ENCODE data around the gene TRAF5.

Gene TRAF5

DNA sequence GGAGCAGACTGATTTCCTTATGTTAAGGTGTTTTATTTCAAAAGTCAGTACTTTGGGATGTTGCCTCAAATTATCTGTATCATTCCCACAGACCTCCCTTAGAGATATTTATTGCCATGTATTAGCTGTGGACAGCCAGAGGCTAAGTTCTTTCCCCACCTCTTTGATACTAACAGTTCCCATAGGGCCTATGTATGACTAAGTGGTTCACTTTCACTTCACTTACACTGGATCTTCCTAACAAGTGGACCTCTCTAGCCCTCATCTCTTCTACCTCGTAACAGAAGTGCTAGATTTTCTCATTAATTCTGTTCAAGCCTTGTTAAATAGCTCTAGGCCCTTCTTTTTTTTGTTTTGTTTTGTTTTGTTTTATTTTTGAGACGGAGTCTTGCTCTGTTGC is 6.2 kb downstream of the TRAF5 start:
- TF ChIP-seq ZFX (IDR thresholded peaks at IDR 0.05; ENCODE audit: borderline replicate concordance) = no peak
- TF ChIP-seq, protein P1, sequence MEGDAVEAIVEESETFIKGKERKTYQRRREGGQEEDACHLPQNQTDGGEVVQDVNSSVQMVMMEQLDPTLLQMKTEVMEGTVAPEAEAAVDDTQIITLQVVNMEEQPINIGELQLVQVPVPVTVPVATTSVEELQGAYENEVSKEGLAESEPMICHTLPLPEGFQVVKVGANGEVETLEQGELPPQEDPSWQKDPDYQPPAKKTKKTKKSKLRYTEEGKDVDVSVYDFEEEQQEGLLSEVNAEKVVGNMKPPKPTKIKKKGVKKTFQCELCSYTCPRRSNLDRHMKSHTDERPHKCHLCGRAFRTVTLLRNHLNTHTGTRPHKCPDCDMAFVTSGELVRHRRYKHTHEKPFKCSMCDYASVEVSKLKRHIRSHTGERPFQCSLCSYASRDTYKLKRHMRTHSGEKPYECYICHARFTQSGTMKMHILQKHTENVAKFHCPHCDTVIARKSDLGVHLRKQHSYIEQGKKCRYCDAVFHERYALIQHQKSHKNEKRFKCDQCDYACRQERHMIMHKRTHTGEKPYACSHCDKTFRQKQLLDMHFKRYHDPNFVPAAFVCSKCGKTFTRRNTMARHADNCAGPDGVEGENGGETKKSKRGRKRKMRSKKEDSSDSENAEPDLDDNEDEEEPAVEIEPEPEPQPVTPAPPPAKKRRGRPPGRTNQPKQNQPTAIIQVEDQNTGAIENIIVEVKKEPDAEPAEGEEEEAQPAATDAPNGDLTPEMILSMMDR (IDR thresholded peaks at IDR 0.05) = no peak
- no peak overlapping the region for H3K27ac ChIP-seq

DNA sequence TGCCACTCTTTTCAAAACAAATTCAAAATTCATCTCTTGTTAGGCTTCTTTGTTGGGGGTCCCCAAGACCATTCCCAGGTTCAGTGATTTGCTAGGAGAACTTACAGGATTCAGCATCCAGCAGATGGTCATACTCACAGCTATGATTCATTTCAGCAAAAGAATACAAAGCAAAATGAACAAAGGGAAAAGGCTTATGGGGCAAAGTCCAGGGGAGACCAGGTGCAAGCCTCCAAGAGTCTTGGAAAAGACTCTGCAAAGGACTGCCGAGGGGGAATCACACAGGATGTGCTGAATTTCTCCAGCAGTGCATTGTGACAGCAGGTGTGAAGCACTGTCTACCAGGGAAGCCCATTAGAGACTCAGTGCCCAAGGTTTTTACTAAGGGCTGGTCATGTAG is 7.3 kb downstream of the TRAF5 start:
- no peak for TF ChIP-seq ZFX (IDR thresholded peaks at IDR 0.05; ENCODE audit: borderline replicate concordance)
- TF ChIP-seq, protein P1 (IDR thresholded peaks at IDR 0.05) = no peak
- no peak overlapping the region for H3K27ac ChIP-seq

DNA sequence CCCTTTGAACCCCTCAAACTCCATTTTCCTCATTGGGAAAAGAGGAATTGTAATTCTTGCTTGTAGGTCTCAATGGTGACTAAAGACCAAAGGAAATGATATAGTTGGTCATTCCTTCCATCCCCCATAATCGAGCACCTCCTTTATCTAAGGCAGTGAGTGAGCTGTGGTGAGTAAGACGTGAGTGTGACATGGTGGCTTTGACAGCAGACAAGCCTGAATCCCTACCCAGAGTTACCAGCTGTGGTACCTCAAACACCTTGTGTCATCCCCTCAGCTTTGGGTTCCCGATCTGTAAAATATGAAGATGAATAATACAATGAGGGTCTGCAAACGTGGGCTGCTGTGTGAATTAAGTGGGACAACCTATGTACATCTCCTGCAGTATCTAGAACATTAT is 8.4 kb downstream of the TRAF5 start:
- no peak overlapping the region for H3K27ac ChIP-seq
- no peak for TF ChIP-seq ZFX (IDR thresholded peaks at IDR 0.05; ENCODE audit: borderline replicate concordance)
- TF ChIP-seq, protein P1 (IDR thresholded peaks at IDR 0.05) = no peak

DNA sequence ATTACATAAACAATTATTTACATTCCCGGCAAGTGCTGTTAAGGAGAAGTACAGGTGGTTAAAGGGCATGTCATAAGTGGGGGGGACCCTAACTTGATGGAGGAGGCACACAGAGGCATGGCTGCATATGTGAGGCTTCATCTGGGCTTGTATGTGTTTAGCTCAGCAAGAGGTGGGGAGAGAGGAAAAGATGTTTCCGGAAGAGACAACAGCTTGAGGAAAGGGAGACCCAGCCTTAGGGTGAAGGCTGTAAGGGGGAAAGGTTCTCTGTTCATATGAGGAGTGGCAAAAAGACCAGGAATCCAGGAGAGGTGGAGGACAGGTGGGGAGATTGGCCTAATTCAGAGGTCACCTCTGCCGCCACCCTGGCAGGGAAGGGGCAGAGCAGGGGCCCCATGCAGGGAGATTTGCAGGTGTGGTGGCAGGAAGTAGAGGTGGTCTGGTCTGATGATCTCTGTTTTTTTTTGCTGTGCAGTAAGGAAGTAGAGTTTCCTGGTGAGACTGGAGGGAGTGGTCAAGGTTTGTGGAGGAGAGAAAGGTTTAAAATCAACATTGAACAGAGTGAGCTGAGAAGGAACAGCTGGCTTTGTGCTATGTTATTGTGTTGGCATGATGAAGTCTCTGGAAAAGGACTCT is 9.0 kb downstream of the TRAF5 start:
- H3K27ac ChIP-seq = no peak overlapping the region
- TF ChIP-seq ZFX (IDR thresholded peaks at IDR 0.05; ENCODE audit: borderline replicate concordance) = no peak
- TF ChIP-seq, protein P1 (IDR thresholded peaks at IDR 0.05) = no peak

DNA sequence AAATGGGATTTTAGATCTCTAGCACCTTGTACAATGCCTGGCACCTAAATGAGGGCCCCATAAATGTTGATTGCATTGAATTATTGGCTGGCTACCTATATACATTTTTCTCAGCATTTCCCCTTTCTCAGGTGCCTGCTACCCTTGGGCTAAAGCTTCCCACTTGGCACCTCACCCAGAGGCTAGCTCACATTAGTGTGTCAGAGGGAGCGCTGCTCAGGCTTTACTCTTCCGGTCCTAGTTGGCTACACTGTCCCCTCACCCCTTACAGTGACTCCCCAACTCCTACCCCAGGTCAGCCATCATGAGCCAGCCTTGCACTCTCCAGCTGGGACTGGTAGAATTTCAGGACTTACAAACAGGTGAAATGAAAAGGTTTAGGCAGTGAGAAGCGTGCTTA is 9.5 kb downstream of the TRAF5 start:
- H3K27ac ChIP-seq = no peak overlapping the region
- TF ChIP-seq, protein P1 (IDR thresholded peaks at IDR 0.05) = no peak
- TF ChIP-seq ZFX (IDR thresholded peaks at IDR 0.05; ENCODE audit: borderline replicate concordance) = no peak

DNA sequence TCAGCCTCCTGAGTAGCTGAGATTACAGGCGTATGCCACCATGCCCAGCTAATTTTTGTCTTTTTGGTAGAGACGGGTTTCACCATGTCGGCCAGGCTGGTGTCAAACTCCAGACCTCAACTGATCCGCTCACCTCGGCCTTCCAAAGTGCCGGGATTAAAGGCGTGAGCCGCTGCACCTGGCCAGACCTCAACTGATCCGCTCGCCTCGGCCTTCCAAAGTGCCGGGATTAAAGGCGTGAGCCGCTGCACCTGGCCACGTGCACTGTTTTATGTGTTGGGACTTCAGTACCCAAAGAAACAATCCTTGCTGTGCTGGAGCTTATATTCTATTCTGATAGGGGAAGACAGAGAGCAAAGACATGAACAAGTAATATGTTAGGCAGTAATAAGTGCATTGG is 10.1 kb downstream of the TRAF5 start:
- TF ChIP-seq, protein P1 (IDR thresholded peaks at IDR 0.05) = no peak
- TF ChIP-seq ZFX (IDR thresholded peaks at IDR 0.05; ENCODE audit: borderline replicate concordance) = no peak
- no peak overlapping the region for H3K27ac ChIP-seq

DNA sequence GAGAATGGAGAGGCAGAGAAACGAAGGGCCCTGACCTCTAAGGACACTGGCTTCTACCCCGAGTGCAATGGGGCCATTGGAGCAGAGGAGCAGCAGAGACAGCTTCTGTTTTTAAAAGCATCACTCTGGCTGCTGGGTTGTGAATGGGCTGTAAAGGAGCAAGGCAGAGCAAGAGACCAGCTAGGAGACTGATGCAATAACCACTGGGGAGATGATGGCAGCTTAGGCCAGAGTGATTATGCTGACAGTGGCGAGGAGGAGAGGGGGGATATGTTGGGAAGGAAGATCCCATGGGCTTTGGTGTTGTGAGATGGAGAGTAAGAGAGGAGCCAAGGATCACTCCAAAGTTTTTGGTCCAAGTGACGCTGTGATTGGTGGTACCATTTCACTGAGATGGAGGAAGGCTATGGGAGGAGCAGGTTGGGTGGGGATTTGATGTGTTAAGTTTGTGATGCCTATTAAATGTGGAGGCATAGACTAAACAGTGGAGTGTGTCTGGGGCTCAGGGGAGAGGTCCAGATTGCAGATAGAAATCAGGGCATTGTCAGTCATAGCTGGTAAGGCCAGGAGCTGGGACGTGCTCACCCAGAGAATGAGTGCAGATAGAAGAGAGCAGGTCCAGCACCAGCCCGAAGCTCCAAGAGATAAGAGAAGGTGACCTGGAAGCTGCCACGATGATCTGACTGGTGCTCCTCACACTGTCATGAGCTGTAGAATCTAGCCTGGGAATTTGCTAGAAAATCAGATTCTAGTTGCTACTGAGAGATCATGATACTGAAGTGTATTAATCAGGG is 11.0 kb downstream of the TRAF5 start:
- no peak overlapping the region for H3K27ac ChIP-seq
- TF ChIP-seq, protein P1 (IDR thresholded peaks at IDR 0.05) = no peak
- no peak for TF ChIP-seq ZFX (IDR thresholded peaks at IDR 0.05; ENCODE audit: borderline replicate concordance)
